Lung (tissue), 12 donors: ENCODE results near the gene TMEM185B. TPM values are rescaled to one million over a fixed set of nuclear protein-coding genes. Genes with fewer than 3 reads are reported as not detected.

Experiments
- ATAC-seq: fragments of 200-7000 bp; cut with Tn5 transposase; one replicate; pipeline ENCODE4 v1.9.1; 2020; ENCODE audit warnings: moderate number of reproducible peaks; ENCODE audit not compliant: insufficient read depth, low FRiP score
- DNase-seq, 3 donors: peaks; one replicate each; pipeline ENCODE4 v3.0.0-alpha.2; 2013 to 2017
- H3K27ac ChIP-seq, 2 donors: one replicate each; pipeline ENCODE4 v1.5.1; 2013; ENCODE audit warnings: mild to moderate bottlenecking in 2 of 2, moderate library complexity in 2 of 2, control low read depth in 1 of 2, inconsistent platforms in 1 of 2, low read depth in 1 of 2, low read length in 1 of 2
- H3K27me3 ChIP-seq, 3 donors: one replicate each; pipeline ENCODE4 v1.5.1; 2013; ENCODE audit warnings: low read length in 2 of 3; ENCODE audit not compliant: control insufficient read depth in 3 of 3, insufficient read depth in 3 of 3
- H3K36me3 ChIP-seq, 4 donors: one replicate each; pipeline ENCODE4 v1.5.1; 2013; ENCODE audit warnings: low read length in 4 of 4, mild to moderate bottlenecking in 1 of 4, moderate library complexity in 1 of 4; ENCODE audit not compliant: control insufficient read depth in 4 of 4, insufficient read depth in 4 of 4
- H3K4me1 ChIP-seq, 5 donors: one replicate each; pipeline ENCODE4 v1.5.1; 2013; ENCODE audit warnings: low read length in 5 of 5, mild to moderate bottlenecking in 2 of 5, moderate library complexity in 1 of 5; ENCODE audit not compliant: control insufficient read depth in 5 of 5, insufficient read depth in 5 of 5
- H3K4me3 ChIP-seq: one replicate; pipeline ENCODE4 v1.5.1; 2013; ENCODE audit warnings: mild to moderate bottlenecking, control low read depth, moderate library complexity
- H3K9ac ChIP-seq, 2 donors: one replicate each; pipeline ENCODE4 v1.5.1; 2013; ENCODE audit warnings: low read length in 2 of 2, control low read depth in 1 of 2; ENCODE audit not compliant: insufficient read depth in 1 of 2
- H3K9me3 ChIP-seq, 4 donors: one replicate each; pipeline ENCODE4 v1.5.1; 2013; ENCODE audit warnings: low read length in 3 of 4, mild to moderate bottlenecking in 1 of 4, moderate library complexity in 1 of 4; ENCODE audit not compliant: control insufficient read depth in 4 of 4, insufficient read depth in 3 of 4
- WGBS, 2 donors: extraction: QIAGEN DNeasy Blood & Tissue Kit; methylation state at CpG; one replicate each; pipeline ENCODE4 v1.1.7; 2013; 5-methylcytosine and 5-hydroxymethylcytosine counted together
- polyA plus RNA-seq, 2 donors: library from polyadenylated mRNA; stranded (reverse); fragments of 200-250 nt; gene quantifications; one replicate each; pipeline ENCODE4 v1.2.1, GENCODE V29; 2013
- total RNA-seq, 2 donors: library from RNA; depleted of rRNA in 1 of 2; stranded (reverse); fragments of >200 nt in 1 of 2; gene quantifications; one replicate each; pipeline ENCODE4 v1.2.1, GENCODE V29; 2014 to 2021
- TF ChIP-seq, protein P1 (sequence below): IDR thresholded peaks from 2 replicates; pipeline ENCODE4 v1.5.1; 2012; ENCODE audit warnings: mild to moderate bottlenecking; ENCODE audit errors: control extremely low read depth, extremely low read depth
- donor health status: control.
- donor health status: control.
- donor health status: Bipolar disorder and iron deficiency.
- donor health status: healthy.
- donor health status: DM: yes; HTN: yes; CAD: no.

Gene TMEM185B
- total and polyA plus RNA-seq, 4 donors = 6.5 to 35.2 (median 27.1) TPM

DNA sequence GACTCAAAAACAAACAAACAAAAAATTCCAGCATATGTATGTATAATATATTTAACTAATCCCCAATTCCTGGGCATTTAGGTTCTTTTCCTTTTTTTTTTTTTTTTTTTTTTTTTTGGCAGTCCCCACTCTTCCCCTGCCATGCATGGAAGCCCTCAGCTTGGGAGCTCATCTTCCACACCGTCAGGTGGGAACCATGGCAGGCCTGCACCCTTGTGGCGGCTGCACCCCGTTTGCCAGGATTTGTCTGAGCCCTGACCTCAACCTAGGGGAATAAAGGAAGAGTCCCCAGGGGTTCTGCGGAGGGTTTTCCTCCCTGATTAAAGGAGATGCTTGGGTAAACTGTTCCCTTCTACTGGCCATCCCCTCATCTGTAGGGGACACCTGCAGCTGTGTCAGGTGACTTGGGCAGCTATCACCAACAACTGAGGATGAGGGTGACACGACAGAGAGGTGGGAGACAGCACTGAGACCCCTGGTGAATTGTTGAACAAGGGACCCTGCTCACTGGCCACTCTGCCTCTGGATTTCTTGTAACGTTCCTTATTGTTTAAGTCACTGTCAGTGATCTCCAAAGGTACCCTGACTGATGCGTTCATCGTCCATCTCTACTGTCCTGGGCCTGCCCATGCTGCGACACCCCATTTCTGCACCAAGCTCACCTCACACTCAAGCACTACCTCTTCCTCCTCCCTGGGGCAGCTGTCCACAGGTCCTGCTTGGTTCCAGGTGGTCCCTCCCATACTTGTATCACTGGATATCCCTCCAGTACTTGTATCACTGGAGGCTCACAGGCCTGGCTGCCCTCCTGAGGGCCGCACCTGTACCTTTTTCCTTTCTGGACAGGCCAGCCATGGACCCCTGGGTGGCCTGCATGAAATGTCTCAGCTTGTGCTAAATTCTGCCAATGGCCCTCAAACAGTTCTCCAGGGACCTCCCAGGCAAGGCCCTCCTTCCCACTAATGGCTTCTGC lies 14.5 kb downstream of the TMEM185B start:
- H3K4me3 ChIP-seq = no peak overlapping the region
- H3K27ac ChIP-seq = no peak overlapping the region

DNA sequence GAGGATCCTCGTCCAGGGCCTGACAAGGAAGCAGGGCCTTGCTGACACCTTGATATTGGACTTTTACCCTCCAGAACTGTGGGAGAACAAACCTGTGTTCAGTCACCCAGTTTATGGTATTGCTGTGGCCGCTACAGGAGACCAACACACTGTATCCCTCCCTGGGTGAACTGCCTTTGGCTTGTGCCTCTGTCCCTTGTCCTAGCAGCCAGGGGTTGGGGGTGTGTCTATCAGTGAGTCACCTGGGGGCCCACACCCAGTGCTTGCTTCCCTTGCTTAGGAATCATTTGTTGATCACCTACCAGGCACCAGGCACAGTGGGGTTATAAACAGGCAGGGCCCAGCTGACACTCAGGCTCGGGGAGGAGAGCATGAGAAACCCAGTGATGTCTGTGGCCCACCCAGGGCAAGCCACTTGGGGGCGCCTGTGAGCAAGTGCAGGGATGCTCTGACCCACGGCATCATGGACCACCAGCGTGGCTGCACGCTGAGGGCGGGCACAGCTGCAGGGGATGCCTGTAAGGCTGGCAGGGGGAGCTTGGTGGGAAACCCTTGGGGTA lies 17.1 kb downstream of the TMEM185B start:
- no peak for ATAC-seq
- Histone ChIP-seq H3K36me3 (no peaks in the 10 kb centered on the region), H3K4me3 (no peak overlapping the region), H3K27me3 (no peaks in the 10 kb centered on the region), H3K4me1 (peaks cover 0 to 4% (median 0%) of the 10 kb centered on the region in 5 donors), H3K9ac (no peak overlapping the region), H3K27ac (no peak overlapping the region), H3K9me3 (no peaks in the 10 kb centered on the region)
- whole genome bisulfite sequencing, 2 donors = 76 to 81% methylated on average over 8 of the region's 8 CpGs
- no peak for DNase-seq
- TF ChIP-seq, protein P1, sequence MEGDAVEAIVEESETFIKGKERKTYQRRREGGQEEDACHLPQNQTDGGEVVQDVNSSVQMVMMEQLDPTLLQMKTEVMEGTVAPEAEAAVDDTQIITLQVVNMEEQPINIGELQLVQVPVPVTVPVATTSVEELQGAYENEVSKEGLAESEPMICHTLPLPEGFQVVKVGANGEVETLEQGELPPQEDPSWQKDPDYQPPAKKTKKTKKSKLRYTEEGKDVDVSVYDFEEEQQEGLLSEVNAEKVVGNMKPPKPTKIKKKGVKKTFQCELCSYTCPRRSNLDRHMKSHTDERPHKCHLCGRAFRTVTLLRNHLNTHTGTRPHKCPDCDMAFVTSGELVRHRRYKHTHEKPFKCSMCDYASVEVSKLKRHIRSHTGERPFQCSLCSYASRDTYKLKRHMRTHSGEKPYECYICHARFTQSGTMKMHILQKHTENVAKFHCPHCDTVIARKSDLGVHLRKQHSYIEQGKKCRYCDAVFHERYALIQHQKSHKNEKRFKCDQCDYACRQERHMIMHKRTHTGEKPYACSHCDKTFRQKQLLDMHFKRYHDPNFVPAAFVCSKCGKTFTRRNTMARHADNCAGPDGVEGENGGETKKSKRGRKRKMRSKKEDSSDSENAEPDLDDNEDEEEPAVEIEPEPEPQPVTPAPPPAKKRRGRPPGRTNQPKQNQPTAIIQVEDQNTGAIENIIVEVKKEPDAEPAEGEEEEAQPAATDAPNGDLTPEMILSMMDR = no peak

More for the DNA sequence above, 14.5 kb downstream of the TMEM185B start:
- Histone ChIP-seq H3K4me1 (peaks cover 0 to 3% (median 0%) of the 10 kb centered on the region in 5 donors), H3K9me3 (no peaks in the 10 kb centered on the region), H3K36me3 (no peaks in the 10 kb centered on the region), H3K9ac (no peak overlapping the region), H3K27me3 (no peaks in the 10 kb centered on the region)
- DNase-seq (no peak), ATAC-seq (no peak)
- TF ChIP-seq, protein P1 = no peak
- 94 to 95% methylated on average over 10 of the region's 10 CpGs for WGBS, 2 donors

DNA sequence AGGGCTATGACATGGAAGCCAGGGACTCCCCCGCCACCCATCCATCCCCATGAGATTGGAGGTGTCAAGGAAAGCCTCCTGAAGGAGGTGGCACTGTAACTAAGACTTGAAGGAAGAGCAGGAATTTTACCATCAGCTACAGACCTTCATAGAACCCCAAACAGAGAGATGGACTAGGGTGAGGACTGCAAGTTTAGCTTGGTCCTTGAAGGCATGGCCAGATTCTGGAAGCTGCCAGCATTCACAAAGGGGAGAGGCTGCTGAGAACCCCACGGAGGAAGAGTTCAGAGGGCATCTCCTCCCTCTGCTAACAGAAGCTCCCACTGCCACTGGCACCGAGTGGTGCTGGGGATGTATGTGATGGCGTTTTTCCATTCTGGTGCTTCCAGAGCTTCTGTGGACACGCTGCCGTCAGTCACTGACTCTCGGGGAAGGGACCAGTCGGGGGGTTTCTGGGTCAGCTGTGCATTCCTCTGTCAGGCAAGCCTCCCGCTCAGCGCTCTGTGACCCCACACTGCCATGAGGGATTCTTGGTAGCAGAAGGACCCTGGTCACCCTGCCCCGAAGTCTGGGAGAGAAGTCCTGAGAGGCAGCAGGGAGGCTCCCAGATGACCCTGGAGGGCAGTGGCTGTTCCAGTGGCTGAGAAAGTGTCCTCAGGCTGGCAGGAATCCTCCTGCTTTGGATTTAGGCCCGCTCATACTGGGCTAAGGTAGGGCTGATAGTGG lies 18.1 kb downstream of the TMEM185B start:
- H3K9ac ChIP-seq = no peak overlapping the region
- no peak for ATAC-seq
- no peak overlapping the region for H3K4me3 ChIP-seq
- no peaks in the 10 kb centered on the region for H3K9me3 ChIP-seq
- H3K27ac ChIP-seq = no peak overlapping the region
- H3K36me3 ChIP-seq = no peaks in the 10 kb centered on the region
- TF ChIP-seq, protein P1 = no peak
- 90 to 98% methylated on average over 12 of the region's 12 CpGs for WGBS, 2 donors
- DNase-seq = no peak
- H3K27me3 ChIP-seq = no peaks in the 10 kb centered on the region
- H3K4me1 ChIP-seq = peaks cover 0 to 4% (median 0%) of the 10 kb centered on the region in 5 donors
